Osteoblast (primary cell): ENCODE data around the gene SH2D4B. TPM values are rescaled to one million over a fixed set of nuclear protein-coding genes. Genes with fewer than 3 reads are reported as not detected.

Experiments used
- DNase-seq: peaks from one replicate; pipeline ENCODE4 v3.0.0; 2011; ENCODE audit warnings: low spot score, mixed read lengths; ENCODE audit not compliant: insufficient read length; ENCODE audit errors: missing footprints
- H2AFZ ChIP-seq: 2 replicates; pipeline ENCODE4 v1.6.0; 2011; ENCODE audit warnings: mild to moderate bottlenecking, low read length
- H3K27ac ChIP-seq: 2 replicates; pipeline ENCODE4 v1.5.1; 2011; ENCODE audit warnings: mild to moderate bottlenecking, low read depth, low read length, moderate library complexity
- H3K27me3 ChIP-seq: 2 replicates; pipeline ENCODE4 v1.6.0; 2012; ENCODE audit warnings: mild to moderate bottlenecking, control low read depth, inconsistent platforms, low read length, moderate library complexity; ENCODE audit not compliant: insufficient read depth
- H3K36me3 ChIP-seq: 2 replicates; pipeline ENCODE4 v1.5.1; 2011; ENCODE audit warnings: mild to moderate bottlenecking, low read length, control low read depth, moderate library complexity; ENCODE audit not compliant: insufficient read depth
- H3K4me1 ChIP-seq: 2 replicates; pipeline ENCODE4 v1.5.1; 2011; ENCODE audit warnings: mild to moderate bottlenecking, low read length, control low read depth, moderate library complexity; ENCODE audit not compliant: insufficient read depth
- H3K4me2 ChIP-seq: 2 replicates; pipeline ENCODE4 v1.6.0; 2011; ENCODE audit warnings: mild to moderate bottlenecking, low read length; ENCODE audit not compliant: insufficient read depth
- H3K4me3 ChIP-seq: fragments of 200-600 bp; sonication (generic); 3 replicates; pipeline ENCODE4 v1.5.1; 2012; ENCODE audit warnings: mild to moderate bottlenecking, low read length, inconsistent platforms; ENCODE audit not compliant: insufficient read depth
- H3K79me2 ChIP-seq: 2 replicates; pipeline ENCODE4 v1.6.0; 2012; ENCODE audit warnings: mild to moderate bottlenecking, low read length, control low read depth, inconsistent platforms; ENCODE audit not compliant: insufficient read depth
- H3K9me3 ChIP-seq: 2 replicates; pipeline ENCODE4 v1.5.1; 2011; ENCODE audit warnings: low read depth, low read length, control low read depth
- H4K20me1 ChIP-seq: 2 replicates; pipeline ENCODE4 v1.6.0; 2012; ENCODE audit warnings: mild to moderate bottlenecking, low read length, control low read depth; ENCODE audit not compliant: insufficient read depth
- CTCF ChIP-seq: IDR thresholded peaks from 2 replicates; pipeline ENCODE4 v1.5.1; 2011; ENCODE audit warnings: mild to moderate bottlenecking, low read depth, low read length, moderate library complexity; ENCODE audit errors: extremely low read depth
- total RNA-seq: library from RNA; depleted of rRNA; stranded (reverse); fragments of >200 nt; gene quantifications from 2 replicates; pipeline ENCODE4 v1.2.3, GENCODE V29; 2012

Gene SH2D4B
- total RNA-seq, 1 donor = under 0.01 TPM

- no peak for DNase-seq
- no peaks in the 10 kb centered on the region for H3K27me3 ChIP-seq
- no peak overlapping the region for H3K27ac ChIP-seq
- H3K36me3 ChIP-seq = peaks cover 16% of the 10 kb centered on the region
- no peaks in the 10 kb centered on the region for H4K20me1 ChIP-seq
- no peak overlapping the region for H3K4me2 ChIP-seq
- no peak overlapping the region for H3K4me3 ChIP-seq
- no peaks in the 10 kb centered on the region for H3K4me1 ChIP-seq
- no peak overlapping the region for H2AFZ ChIP-seq
- H3K9me3 ChIP-seq = no peaks in the 10 kb centered on the region
- no peak for TF ChIP-seq CTCF
- no peaks in the 10 kb centered on the region for H3K79me2 ChIP-seq
Measured at GRCh38 chr10:80520661-80521470, 16.8 kb upstream of the SH2D4B start.

GRCh38 chr10:80522756-80523363 is 14.8 kb upstream of the SH2D4B start:
- TF ChIP-seq CTCF = no peak
- H3K36me3 ChIP-seq = peaks cover 11% of the 10 kb centered on the region
- no peaks in the 10 kb centered on the region for H3K79me2 ChIP-seq
- no peaks in the 10 kb centered on the region for H3K9me3 ChIP-seq
- no peak overlapping the region for H2AFZ ChIP-seq
- no peak overlapping the region for H3K27ac ChIP-seq
- no peaks in the 10 kb centered on the region for H3K4me1 ChIP-seq
- no peaks in the 10 kb centered on the region for H4K20me1 ChIP-seq
- no peak overlapping the region for H3K4me3 ChIP-seq
- no peak overlapping the region for H3K4me2 ChIP-seq
- H3K27me3 ChIP-seq = no peaks in the 10 kb centered on the region
- no peak for DNase-seq

GRCh38 chr10:80523773-80524172 is 13.9 kb upstream of the SH2D4B start:
- Histone ChIP-seq H3K4me3 (no peak overlapping the region), H3K79me2 (no peaks in the 10 kb centered on the region), H3K4me1 (no peaks in the 10 kb centered on the region), H3K27me3 (no peaks in the 10 kb centered on the region), H3K4me2 (no peak overlapping the region), H4K20me1 (no peaks in the 10 kb centered on the region), H3K9me3 (no peaks in the 10 kb centered on the region), H3K36me3 (peaks cover 3% of the 10 kb centered on the region), H2AFZ (no peak overlapping the region), H3K27ac (no peak overlapping the region)
- TF ChIP-seq CTCF = no peak
- no peak for DNase-seq

- no peak overlapping the region for H3K27ac ChIP-seq
- H3K9me3 ChIP-seq = no peaks in the 10 kb centered on the region
- DNase-seq = no peak
- TF ChIP-seq CTCF = no peak
- H3K27me3 ChIP-seq = no peaks in the 10 kb centered on the region
- no peak overlapping the region for H2AFZ ChIP-seq
- no peaks in the 10 kb centered on the region for H3K36me3 ChIP-seq
- H3K4me2 ChIP-seq = no peak overlapping the region
- H3K4me1 ChIP-seq = no peaks in the 10 kb centered on the region
- H3K79me2 ChIP-seq = no peaks in the 10 kb centered on the region
- no peaks in the 10 kb centered on the region for H4K20me1 ChIP-seq
- no peak overlapping the region for H3K4me3 ChIP-seq
Measured at GRCh38 chr10:80524190-80524909, 13.4 kb upstream of the SH2D4B start.
